GM18861 (cell line): Measurements from ENCODE around the gene VSTM4.

Experiments
- ATAC-seq: cut with Tn5 transposase; IDR thresholded peaks from one replicate; pipeline ENCODE4 v1.9.1; 2021; ENCODE audit not compliant: unreplicated experiment

Gene VSTM4

DNA sequence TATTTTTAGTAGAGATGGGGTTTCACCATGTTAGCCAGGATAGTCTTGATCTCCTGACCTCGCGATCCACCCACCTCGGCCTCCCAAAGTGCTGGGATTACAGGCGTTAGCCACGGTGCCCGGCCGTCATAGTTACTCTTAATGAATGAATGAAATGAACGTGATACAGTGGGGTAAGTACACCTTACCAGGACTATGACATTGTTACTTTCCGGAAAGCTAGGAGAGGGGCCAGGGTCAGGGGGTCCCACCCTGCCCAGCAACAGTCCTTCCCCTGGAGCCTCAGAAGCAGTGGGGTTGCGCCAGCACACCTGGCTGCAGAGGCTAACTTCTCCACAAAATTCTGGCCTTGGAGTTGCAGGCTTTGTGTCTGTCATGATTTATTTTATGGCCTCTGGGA is 21.4 kb downstream of the VSTM4 start:
- no peak for ATAC-seq

DNA sequence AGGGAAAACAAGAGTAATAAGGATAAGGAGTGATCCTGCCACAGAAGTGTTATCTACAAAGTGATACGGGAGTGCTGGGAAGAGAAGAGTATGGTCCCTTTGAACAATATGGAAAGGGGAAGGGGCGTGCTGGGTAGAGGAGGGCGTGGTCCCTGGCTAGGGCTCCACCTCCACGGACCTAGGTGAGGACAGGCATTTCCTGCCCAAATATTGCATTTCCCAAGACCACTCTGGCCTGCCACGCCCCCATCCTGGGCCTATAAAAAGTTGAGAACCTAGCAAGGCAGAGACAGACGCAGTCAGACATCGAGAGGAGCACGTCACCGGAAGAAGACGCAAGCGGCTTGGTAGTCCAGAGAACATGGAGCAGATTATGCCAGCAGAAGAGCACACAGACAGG is 22.8 kb downstream of the VSTM4 start:
- ATAC-seq, result no peak

DNA sequence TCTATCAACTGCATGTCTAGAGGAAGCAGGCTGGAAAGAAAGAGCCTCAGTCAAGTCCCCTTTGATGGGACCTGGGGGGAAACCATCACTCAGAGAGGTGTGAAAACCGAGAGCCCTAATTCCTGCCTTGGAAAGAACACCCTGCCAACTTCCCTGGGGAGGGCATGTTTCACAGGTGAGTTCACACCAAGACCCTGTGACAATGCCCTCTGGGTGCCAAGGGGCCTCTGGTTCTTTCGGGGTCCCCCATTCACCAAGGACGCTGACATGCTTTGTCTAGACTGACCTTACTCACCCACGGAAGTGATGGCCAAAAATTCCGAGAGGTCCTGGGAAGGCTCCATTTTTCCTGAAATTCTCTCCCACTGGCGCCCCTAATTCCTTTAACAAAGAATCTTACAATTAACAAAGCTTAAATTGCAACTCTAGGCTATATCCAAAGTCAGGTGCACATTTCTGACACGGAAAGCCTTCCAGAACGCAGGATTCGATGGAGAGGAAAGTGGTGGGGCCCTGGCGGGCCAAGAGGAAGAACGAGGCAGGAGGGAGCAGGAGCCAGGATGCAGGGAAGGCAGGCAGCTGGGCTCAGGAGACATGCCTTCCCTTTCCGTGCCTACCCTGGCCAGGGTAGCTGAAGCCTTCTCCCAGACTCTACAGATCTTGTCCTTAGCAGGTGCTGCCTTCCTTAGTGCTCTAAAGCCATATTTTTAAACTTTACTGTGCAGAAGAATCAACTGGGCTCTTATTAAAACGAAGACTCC is 23.7 kb downstream of the VSTM4 start:
- no peak for ATAC-seq

DNA sequence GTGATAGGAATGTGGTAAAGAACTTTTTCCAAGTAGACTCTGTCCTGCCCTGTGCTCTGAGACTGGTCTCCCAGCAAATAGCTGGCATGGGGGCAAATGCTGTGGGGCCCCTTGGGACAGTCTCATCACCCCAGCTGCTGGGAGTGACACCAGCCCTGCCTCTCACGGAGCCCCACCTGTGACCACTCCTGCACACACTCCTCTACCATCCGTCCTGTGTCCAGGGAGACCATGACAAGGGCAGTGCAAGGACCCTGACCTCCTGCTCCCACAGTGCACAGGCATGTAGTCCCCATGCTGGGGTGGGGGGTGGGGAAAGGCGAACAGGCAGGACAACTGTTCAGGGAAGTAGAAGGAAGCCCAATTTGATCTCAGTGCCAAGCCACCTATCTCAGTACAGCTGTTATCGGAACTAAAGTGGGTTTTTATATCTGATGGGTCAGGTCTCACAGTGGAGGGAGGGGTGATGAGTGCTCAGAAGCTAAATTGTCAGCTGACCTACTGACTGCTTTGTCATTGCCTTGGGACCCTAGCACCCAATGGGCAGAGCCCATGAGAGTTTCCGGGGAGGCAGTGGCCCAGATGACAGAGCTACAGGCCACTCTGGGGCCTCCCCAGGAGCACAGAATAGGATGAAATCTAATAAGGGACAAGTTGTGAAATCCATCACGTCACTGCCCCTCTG is 24.5 kb downstream of the VSTM4 start:
- no peak for ATAC-seq

DNA sequence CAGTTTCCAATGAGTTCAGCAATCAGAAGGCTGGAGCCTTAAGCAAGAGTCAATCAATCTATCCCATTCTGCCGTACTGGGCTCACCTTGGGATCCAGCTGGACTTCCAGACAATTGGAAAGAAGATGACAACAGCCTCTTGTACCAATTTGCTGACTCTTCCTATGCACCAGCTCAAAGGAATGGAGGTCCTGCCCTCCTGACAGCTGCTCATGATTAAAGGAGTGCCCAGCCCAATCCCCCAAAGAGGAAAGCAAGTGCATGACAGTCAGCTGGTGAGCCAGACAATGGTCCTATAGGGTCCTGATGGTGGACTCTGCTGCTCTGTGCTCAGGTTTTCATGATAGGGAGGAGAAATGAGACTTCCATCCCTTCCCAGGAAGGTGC is 25.1 kb downstream of the VSTM4 start:
- no peak for ATAC-seq

DNA sequence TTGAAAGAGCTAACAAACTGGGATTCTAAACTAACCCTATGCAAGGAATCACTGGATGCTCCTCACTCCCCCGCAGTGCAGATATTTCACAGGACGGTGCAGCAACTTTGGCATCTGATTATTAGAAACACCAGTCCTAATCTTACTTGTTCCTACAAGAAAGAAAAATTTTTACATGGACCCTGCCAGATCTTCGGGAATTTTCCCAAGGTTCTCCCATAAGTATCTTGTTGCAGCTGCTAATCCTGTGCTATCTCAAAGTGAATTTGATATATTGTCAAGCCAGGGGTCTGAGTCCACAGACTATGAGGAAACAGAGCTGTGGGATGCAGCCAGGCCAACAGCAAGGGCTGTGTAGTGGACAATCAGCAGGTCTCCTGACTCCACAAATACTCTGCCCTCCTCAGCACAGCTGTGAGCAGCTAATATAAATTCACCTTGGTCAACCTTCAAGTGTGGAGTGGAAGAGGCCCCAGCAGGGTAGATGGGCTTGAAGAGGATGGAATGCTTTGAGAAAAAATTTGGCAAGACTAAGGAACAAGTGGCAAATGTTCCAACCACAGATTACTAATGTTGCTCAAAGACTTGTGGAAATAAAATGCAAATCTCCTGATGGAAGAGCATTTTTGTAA is 25.6 kb downstream of the VSTM4 start:
- ATAC-seq, result no peak

DNA sequence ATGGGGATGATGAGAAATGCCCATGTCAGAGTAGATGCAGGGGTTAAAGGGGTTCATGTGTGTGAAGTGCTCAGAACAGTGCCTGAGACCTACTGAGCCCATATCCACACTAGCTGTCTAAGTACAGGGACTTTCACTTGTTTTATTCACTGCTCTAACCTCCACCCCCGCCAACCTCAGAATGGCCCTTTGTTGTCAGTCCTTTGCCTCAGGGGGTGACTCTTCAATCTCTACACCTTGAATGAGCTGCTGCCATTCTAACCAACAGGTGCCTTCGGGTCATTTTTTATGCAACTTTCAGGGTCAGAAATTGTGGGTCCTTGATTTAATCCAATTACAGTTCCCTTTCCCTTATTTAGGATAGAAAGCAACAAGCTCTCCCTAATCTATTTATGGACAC is 26.2 kb downstream of the VSTM4 start:
- no peak for ATAC-seq

DNA sequence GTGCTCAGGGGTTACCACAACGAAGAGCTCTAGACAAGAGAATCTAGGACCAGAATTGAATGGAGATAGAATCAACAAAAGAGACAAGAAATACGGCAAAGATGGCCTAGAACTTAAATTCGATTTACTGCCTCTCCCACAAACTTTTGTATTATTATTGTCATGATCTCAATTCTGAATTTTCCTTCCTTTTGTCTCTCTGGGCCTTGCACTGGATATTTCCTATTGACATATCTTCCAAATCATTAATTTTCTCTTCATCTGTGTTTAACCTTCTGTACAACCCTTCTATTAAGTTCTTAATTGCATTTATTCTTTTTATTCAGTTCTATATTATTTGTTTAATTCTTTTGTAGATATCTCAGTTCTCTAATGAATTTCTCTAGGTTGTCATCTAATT is 28.4 kb downstream of the VSTM4 start:
- no peak for ATAC-seq

DNA sequence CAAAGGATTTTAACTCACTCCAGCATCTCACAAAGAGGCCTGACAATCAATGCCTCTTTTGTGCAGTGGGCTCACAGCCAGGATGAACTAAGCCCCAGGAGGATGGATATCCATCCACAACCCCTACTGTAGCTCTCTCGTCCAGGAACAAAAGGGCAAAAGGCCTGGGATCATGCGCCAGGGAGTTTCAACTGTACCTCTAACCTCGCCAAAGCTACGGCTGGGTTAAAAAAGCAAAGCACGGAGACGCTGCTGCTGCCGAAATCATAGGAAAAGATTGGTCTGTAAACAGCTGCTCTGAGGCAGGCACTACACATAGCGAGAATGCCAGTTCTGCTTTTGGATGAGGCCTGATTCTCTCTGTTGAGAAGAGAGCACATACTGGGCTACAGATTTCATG is 32.1 kb downstream of the VSTM4 start:
- no peak for ATAC-seq

DNA sequence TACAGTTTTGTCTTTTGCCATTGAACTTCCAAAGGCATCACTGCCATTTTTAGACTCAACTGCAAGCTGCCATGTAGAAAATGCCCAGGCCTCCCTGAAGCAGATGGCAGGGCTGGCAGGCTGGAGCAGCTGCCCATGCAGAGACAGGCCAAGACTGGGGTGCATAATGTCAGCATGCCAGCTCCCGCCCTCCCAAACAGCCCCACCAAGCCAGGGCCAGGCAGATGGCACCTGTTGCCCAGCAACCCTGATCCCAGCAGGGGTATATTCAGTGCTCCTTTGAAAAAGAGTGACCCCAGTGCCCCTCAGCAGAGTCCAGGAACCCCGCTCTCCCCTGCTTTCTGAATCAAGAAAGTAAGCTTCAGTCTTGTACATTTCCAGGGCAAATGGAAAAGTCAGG is 32.6 kb downstream of the VSTM4 start:
- ATAC-seq, result no peak

DNA sequence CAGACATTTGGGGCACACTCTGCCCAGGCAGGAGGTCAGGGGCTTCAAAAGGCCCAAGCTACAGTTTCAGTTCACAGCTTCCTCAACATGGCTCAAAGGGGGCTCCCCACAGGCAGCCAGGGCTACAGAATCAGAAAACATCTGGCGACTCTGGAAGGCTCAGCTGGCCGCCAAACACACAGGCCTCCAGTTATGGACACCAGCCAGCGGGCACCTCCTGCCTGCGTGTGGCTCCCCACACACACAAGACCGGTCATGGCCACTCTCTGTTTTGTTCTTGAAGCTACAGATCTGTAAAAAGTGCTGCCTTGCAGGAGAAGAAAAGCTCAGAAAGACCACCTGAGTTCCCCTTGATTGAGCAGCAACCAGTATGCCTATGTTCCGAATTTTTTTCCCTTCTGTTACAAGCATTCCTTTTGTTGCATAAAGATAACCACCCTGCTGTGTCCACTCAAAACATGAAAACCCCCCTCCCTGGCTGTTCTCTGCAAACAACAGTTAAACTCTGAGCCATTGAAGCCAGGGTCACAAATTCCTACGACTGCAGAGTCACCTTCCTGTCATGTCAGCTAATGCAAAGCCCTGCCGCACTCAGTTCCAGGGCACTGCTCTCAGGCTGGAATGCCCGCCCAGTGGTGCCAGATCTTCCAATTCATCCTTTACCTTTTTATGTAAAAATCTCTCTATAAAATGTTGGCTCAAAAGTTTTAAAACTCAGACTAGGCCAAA is 33.6 kb downstream of the VSTM4 start:
- no peak for ATAC-seq

DNA sequence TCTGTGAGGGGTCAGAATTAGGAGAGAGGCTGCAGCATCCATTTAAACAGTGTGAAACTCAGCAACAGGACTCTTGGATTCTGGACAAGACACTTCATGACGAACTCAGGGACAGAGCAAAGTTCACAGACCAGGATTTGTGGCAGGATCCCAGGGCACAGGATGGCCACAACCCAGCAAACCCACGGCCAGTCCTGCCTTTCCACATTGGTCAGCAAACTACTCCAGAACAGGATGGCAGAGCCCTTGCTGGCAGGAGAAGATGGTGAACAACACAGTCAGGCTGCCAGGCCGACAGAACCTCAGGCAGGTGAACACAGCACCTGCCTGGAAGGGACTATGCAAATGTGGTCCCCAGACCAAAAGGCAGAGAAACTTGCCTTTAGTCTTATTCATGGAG is 34.4 kb downstream of the VSTM4 start:
- ATAC-seq, result no peak

DNA sequence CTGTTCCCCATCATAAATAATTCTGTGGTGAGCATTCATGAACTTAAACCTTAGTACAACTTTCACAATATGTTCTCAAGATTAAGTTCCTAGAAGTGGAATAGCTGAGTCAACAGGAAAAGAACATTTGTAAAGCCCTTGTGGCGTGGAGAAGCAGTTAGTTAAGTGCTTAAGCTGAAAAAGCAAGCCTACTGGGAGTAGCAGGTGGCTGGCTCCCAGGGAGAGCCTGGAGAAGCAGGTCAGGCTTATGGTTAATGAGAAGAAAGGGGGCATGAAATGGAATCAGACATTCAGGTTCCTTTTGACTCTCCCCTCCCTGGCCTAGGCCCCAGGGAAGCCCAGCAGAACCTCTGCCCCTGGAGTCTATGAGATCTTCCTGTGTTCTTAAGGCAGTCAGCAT is 35.3 kb downstream of the VSTM4 start:
- ATAC-seq, result no peak

DNA sequence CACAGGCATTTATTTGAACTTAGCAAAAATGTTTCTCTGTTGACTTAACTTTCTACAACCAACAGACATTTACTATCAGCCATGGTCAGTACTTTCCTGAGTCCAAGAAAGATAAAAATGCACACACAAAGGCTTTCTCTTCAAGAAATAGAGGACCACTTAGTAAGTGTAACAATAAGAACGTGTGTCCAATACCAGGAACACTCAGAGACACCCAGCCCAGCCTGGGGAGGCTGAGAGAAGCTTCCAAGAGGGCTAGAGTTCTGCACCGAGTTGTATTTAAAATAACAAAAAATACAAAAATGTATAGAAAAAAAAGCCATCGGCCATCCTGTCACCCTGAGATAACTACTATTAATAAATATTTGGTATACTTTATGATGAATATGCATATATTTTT is 35.8 kb downstream of the VSTM4 start:
- no peak for ATAC-seq

DNA sequence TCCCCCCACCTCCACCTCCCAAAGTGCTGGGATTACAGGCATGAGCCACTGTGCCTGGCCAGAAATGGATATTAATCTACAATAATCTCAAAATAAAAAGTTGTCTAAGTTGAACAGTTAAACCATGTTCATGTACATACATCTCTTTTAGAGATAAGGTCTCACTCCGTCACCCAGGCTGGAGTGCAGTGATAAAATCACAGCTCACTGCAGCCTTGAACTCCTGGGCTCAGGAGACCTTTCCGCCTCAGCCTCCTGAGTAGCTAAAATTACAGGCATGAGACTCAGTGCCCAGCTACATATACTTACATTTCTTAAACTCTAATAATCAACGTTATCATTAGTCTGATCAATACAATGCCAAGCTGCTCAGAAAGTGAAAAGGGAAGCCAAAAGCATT is 36.2 kb downstream of the VSTM4 start:
- no peak for ATAC-seq

DNA sequence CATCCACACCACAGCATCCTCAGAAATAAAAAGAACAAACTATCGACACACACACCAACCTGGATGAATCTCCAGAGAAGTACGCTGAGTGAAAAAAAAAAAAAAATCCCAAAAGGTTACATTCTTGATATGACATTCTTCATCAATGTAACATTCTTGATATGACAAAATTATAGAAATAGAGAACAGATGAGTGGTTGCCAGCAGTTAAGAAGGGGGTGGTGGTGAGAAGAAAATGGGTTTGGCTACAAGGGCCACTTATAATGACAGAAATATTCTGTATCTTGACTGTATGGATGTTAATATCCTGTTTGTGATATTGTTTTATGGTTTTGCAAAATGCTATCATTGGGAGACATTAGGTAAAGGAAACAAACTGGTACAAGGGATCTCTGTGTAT is 36.9 kb downstream of the VSTM4 start:
- ATAC-seq, result no peak

DNA sequence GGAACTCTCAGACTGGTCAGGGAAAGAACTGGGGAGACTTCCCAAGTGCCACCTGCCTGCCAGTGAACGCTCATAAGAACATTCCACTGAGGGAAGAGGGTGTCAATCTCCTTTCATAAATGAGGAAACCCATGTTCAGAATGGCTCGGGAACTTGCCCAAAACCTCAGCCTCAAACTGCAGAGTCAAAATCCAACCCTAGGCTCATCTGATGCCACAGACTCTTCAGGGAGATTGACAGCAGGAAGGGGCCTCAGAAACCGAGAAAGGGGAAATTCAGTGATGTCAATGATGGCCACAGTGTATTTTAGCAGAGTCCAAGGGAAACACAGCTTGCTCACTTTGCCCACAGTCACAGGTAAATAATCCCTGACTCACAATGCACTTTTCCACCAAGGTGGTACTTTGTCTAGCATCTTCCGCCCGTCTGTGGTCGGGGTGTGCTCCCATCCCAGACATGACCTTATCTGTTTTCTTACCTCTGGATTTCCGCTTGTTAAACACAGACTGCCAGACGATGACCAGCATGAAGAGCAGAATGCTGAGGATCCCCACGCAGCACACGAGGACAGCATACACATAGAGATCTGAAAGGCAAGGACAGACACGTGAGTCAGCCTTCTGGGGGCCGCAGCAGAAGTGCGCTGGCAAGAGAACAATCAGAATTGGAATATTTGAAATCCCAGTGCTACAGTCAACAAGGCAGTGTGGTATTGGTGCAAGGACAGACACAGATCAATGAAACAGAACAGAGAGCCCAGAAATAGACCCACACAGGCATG is 38.4 kb downstream of the VSTM4 start:
- peak; percentile 66 for ATAC-seq

DNA sequence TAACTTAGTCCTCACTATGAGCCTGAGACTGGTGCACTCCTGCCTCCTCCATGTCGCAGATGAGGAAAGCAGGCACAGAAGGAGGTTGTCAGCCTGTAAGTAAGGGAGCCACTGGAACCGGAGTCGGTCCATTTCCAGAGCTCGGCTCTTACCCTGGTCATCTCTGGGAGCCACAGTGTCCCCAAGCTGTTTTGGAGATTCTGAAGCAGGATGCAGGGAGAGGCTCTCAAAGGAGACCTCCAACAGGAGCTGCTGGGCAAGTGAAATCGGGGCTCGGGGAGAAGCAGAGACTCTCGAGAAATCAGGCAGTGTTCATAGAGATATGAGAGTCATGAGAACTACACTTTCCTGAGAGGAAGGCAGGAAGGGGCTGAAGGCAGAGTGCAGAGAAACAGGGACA is 39.0 kb downstream of the VSTM4 start:
- ATAC-seq, result no peak

DNA sequence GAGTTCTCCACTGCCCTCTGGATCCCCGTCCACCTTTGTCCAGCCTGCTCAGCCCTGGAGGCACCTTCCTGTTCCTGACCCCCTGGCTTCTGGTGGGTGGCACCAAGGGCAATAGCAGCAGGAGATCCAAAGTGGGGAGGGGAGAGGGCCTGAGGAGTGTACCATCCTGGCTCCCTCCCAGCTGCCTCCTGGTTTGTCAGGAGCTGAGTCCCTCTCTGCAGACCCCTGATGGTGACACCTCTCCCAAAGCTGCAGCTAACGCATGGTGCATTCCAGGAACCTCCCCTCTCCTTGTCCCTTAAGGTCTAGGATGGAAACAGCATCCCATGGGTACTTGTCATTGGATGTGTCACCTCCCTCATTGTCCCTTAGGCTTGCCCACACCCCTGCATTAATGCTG is 39.6 kb downstream of the VSTM4 start:
- ATAC-seq, result no peak

DNA sequence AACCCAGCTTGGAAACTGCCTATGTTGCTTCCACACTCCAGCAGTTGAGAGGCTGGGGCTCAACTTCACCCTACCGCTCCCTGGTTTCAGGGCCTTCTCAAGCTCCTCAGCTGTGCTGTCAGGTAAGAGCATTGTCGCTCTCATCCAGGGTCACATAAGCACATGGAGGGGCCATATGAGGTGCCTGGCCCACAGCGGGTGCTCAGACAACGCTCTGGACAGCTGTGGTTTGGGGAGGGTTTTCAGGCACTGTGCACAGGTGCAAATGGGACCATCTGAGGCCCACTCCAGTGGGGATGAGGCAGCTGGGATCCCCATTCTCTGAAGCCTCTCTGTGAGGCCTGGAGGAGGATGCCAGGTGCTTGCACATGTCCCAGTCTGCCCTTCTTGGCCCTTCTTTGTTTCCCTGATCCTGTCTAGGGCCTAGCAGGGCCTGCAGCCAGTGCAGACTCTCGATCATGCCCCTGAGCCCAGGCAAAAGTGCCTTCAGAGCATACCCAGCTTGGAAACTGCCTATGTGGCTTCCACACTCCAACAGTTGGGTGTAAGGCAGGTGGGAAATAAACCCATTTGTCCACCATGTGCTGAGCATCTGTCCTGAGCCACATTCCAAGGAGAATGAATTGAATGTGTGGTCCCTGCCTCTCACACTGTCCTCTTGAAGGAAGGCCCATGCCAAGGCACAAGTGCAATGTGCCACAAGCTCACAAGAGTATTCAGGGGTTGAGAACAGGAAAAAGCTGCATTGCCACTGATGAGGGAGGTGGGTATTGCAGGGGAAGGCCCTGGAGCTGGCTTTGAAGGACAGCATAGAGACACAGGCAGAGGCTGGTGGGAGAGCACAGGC is 40.3 kb downstream of the VSTM4 start:
- no peak for ATAC-seq
